Measurements from ENCODE around the gene SLC16A11. TPM values are rescaled to one million over a fixed set of nuclear protein-coding genes. Genes with fewer than 3 reads are reported as not detected.

Gene SLC16A11
- total and polyA plus RNA-seq, 2 of the 4 experiments (the other 2 are of a cell fraction), result not detected

- CTCF ChIA-PET, result interaction anchor here (1.5 kb wide), 1 partner anchor 28 kb away, joined by 3 read pairs; no protein-coding TSS in a partner anchor
- H2BK15ac ChIP-seq (ENCODE audit: low read depth, low read length), result no peak overlapping the region
- H3K9me3 ChIP-seq (ENCODE audit: control insufficient read depth, insufficient read depth, low read length), result no peaks in the 10 kb centered on the region
- no peak overlapping the region for H2AFZ ChIP-seq (replicated peaks; ENCODE audit: low read length, poor library complexity)
- no peak overlapping the region for H2BK120ac ChIP-seq (ENCODE audit: low read depth, low read length)
- no peak overlapping the region for H4K5ac ChIP-seq (ENCODE audit: low read depth, low read length)
- H3K9me1 ChIP-seq (ENCODE audit: insufficient read depth, low read length), result no peaks in the 10 kb centered on the region
- POLR2A ChIA-PET (ENCODE audit: unreplicated experiment), result no interaction called here
- WGBS, 2 experiments (ENCODE audit: extremely low coverage in 2 of 2, insufficient read length in 1 of 2), result no CpG with 5 or more reads among the region's 10 CpGs
- H3K4ac ChIP-seq (ENCODE audit: low read depth, low read length), result no peak overlapping the region
- no peak overlapping the region for H4K8ac ChIP-seq (ENCODE audit: low read depth in 2 of 2, low read length in 2 of 2)
- no peaks in the 10 kb centered on the region for H3K4me1 ChIP-seq (ENCODE audit: control insufficient read depth, insufficient read depth, low read length)
- H2AK9ac ChIP-seq (replicated peaks; ENCODE audit: low read depth, low read length, poor library complexity), result no peak overlapping the region
- H3K18ac ChIP-seq (ENCODE audit: low read depth, low read length), result no peak overlapping the region
- intact Hi-C loops (cut with micrococcal nuclease), result no loop called here
- H3K14ac ChIP-seq (replicated peaks; ENCODE audit: low read depth, low read length), result no peak overlapping the region
- no peak for ATAC-seq (ENCODE audit: low read depth)
- in situ Hi-C loops (cut with MboI; ENCODE audit: low sequenced_read_pairs), result no loop called here
- BruUV-seq (replicated peaks), result no TSS peak
- no peak overlapping the region for H3K4me2 ChIP-seq (ENCODE audit: low read depth, low read length)
- no peak for TF ChIP-seq MAZ (IDR thresholded peaks at IDR 0.05; ENCODE audit: borderline replicate concordance, low read depth, low read length)
- TF ChIP-seq RCOR1 (IDR thresholded peaks at IDR 0.05; ENCODE audit: insufficient replicate concordance, low read length), result no peak
- TF ChIP-seq CTCF (conservative IDR thresholded peaks at IDR 0.05; ENCODE audit: low read depth, low read length), result no peak
- TF ChIP-seq RFX5 (IDR thresholded peaks at IDR 0.05; ENCODE audit: low read depth, low read length), result no peak
- no peak for TF ChIP-seq NFE2L2 (IDR thresholded peaks at IDR 0.05; ENCODE audit: low read depth, low read length)
- TF ChIP-seq BHLHE40 (IDR thresholded peaks at IDR 0.05; ENCODE audit: low read depth, low read length), result no peak
- no peak for TF ChIP-seq MAFK (IDR thresholded peaks at IDR 0.05; ENCODE audit: low read depth, low read length)
- TF ChIP-seq CHD1 (IDR thresholded peaks at IDR 0.05; ENCODE audit: low read depth, low read length), result no peak
- TF ChIP-seq SMC3 (IDR thresholded peaks at IDR 0.05; ENCODE audit: low read depth, low read length), result no peak
- TF ChIP-seq FOS (IDR thresholded peaks at IDR 0.05; ENCODE audit: low read depth, low read length), result no peak
- TF ChIP-seq USF2 (IDR thresholded peaks at IDR 0.05; ENCODE audit: low read depth, low read length), result no peak
- TF ChIP-seq ELK1 (IDR thresholded peaks at IDR 0.05; ENCODE audit: borderline replicate concordance, low read depth, low read length), result no peak
- no peak for TF ChIP-seq POLR2A (IDR thresholded peaks at IDR 0.05; ENCODE audit: low read depth, low read length)
- no peak for TF ChIP-seq MXI1 (IDR thresholded peaks at IDR 0.05; ENCODE audit: borderline replicate concordance, low read depth, low read length)
- no peak for TF ChIP-seq CEBPB (IDR thresholded peaks at IDR 0.05; ENCODE audit: low read depth, low read length)
- no peak for TF ChIP-seq RAD21 (IDR thresholded peaks at IDR 0.05; ENCODE audit: low read length)
- no peak overlapping the region for H3K23ac ChIP-seq (ENCODE audit: low read depth, low read length)
- no peak overlapping the region for H3K4me3 ChIP-seq (ENCODE audit: insufficient read depth, low read depth, low read length)
- no peak for DNase-seq
- peaks cover 8% of the 10 kb centered on the region for H3K27me3 ChIP-seq (ENCODE audit: control insufficient read depth, insufficient read depth, low read length)
- H2AK5ac ChIP-seq (ENCODE audit: low read depth, low read length), result no peak overlapping the region
- no peak overlapping the region for H4K91ac ChIP-seq (ENCODE audit: insufficient read depth, low read depth, low read length)
- H3K9ac ChIP-seq (ENCODE audit: low read depth, low read length), result no peak overlapping the region
- H3K56ac ChIP-seq (ENCODE audit: extremely low read depth, insufficient read depth, low read length), result no peak overlapping the region
- no peak overlapping the region for H2BK5ac ChIP-seq (ENCODE audit: low read depth, low read length, poor library complexity, severe bottlenecking)
- no peaks in the 10 kb centered on the region for H3K79me1 ChIP-seq (ENCODE audit: low read depth in 1 of 2, low read length in 2 of 2)
- no peak overlapping the region for H3K27ac ChIP-seq (ENCODE audit: insufficient read depth, low read length)
- dilution Hi-C loops (cut with HindIII; ENCODE audit: low sequenced_read_pairs, unreplicated experiment), result no loop called here
- H4K20me1 ChIP-seq (ENCODE audit: insufficient read depth, low read length), result no peaks in the 10 kb centered on the region
- H3K36me3 ChIP-seq (ENCODE audit: control insufficient read depth, insufficient read depth, low read length), result no peaks in the 10 kb centered on the region
- no peak overlapping the region for H2BK20ac ChIP-seq (ENCODE audit: low read depth, low read length)
Measured at GRCh38 chr17:7080456-7081041, 36.7 kb upstream of the SLC16A11 start.

Data from IMR-90 (cell line).